Motor neuron (in vitro differentiated cells): ENCODE results near the gene EXD1. TPM values are rescaled to one million over a fixed set of nuclear protein-coding genes. Genes with fewer than 3 reads are reported as not detected.
"Not testable (repeated sequence)": the region's sequence is repeated elsewhere in the genome, so short reads cannot be mapped to it uniquely, and the experiment has no call there.

Experiments used
- ATAC-seq, 8 experiments: fragments of 200-7000 bp; cut with Tn5 transposase; replicated peaks in 6 of 8; 2 replicates each; pipeline ENCODE4 v1.8.0; 2021; ENCODE audit warnings: mild to moderate bottlenecking in 8 of 8, moderate library complexity in 8 of 8
- H3K27ac ChIP-seq, 2 donors: fragments of 250-450 bp; sonication (Bioruptor Pico); 2 replicates each; pipeline ENCODE4 v1.9.0; 2021; ENCODE audit warnings: antibody characterized with exemption in 2 of 2, mild to moderate bottlenecking in 2 of 2, moderate library complexity in 1 of 2
- H3K4me1 ChIP-seq, 2 donors: fragments of 250-450 bp; sonication (Bioruptor Pico); replicated peaks in 1 of 2; 2 replicates each; pipeline ENCODE4 v1.6.1; 2021; ENCODE audit warnings: antibody characterized with exemption in 2 of 2, mild to moderate bottlenecking in 2 of 2, moderate library complexity in 1 of 2
- H3K4me3 ChIP-seq, 5 donors: fragments of 250-450 bp; sonication (Bioruptor Pico); 2 replicates each; pipeline ENCODE4 v1.9.0; 2021; ENCODE audit warnings: antibody characterized with exemption in 5 of 5, mild to moderate bottlenecking in 5 of 5, moderate library complexity in 4 of 5
- WGBS, 10 experiments: fragments of 450-650 bp; shearing (Covaris generic); methylation state at CpG; one replicate each; pipeline ENCODE4 v1.0.0; 2022; 5-methylcytosine and 5-hydroxymethylcytosine counted together
- in situ Hi-C, 9 experiments: fragments of 400-800 bp; cut with MboI; loops; one replicate each; pipeline ENCODE4 v1.15.0; 2021; ENCODE audit warnings: low sequenced_read_pairs in 9 of 9, low pct_unique_long_range_greater_than_20kb in 2 of 9; ENCODE audit not compliant: unreplicated experiment in 9 of 9
- total RNA-seq, 8 experiments: library from RNA; unstranded; fragments of 300-600 nt; gene quantifications; 2 replicates each; pipeline versions ENCODE4 v1.2.3 to v1.2.4, GENCODE V29; 2022

EXD1 gene
- total RNA-seq, 8 experiments from 2014 or later, result 0.09 to 1.3 (median 0.17) TPM; not detected in 1

GRCh38 chr15:41254560-41254959 lies 24.0 kb upstream of the EXD1 start:
- ATAC-seq, result no peak
- H3K27ac ChIP-seq, result no peak overlapping the region
- in situ Hi-C loops, result no loop called here
- 80 to 100% (median 96%) methylated on average over 1 to 4 of the region's 4 CpGs for WGBS, 10 experiments
- H3K4me1 ChIP-seq, result no peaks in the 10 kb centered on the region
- no peak overlapping the region for H3K4me3 ChIP-seq

GRCh38 chr15:41251411-41251810 lies 20.9 kb upstream of the EXD1 start:
- Histone ChIP-seq H3K27ac (no peak overlapping the region), H3K4me1 (no peaks in the 10 kb centered on the region), H3K4me3 (no peak overlapping the region)
- WGBS, 10 experiments, result 80 to 100% (median 98%) methylated on average over 1 to 4 of the region's 5 CpGs; no CpG with 5 or more reads in 4 of the 10 experiments
- in situ Hi-C loops, result no loop called here
- ATAC-seq, result no peak

- in situ Hi-C loops, H3K27ac ChIP-seq, ATAC-seq, H3K4me1 ChIP-seq, H3K4me3 ChIP-seq: not testable (repeated sequence)
- WGBS, 10 experiments, result 76 to 100% (median 95%) methylated on average over 1 to 7 of the region's 8 CpGs; no CpG with 5 or more reads in 3 of the 10 experiments
Measured at GRCh38 chr15:41250745-41251144, 20.2 kb upstream of the EXD1 start.

GRCh38 chr15:41241221-41241964 lies 10.8 kb upstream of the EXD1 start:
- 78 to 100% (median 92%) methylated on average over 1 to 4 of the region's 6 CpGs for WGBS, 10 experiments
- no peaks in the 10 kb centered on the region for H3K4me1 ChIP-seq
- peak in 2 of 8 experiments; percentile 22 to 56 for ATAC-seq
- H3K4me3 ChIP-seq, result no peak overlapping the region
- no peak overlapping the region for H3K27ac ChIP-seq
- in situ Hi-C loops, result no loop called here

GRCh38 chr15:41238100-41238499 lies 7.5 kb upstream of the EXD1 start:
- Histone ChIP-seq H3K4me1 (no peaks in the 10 kb centered on the region), H3K4me3 (no peak overlapping the region), H3K27ac (no peak overlapping the region)
- WGBS, 10 experiments, result 31 to 100% (median 76%) methylated on average over 1 to 4 of the region's 5 CpGs; no CpG with 5 or more reads in 1 of the 10 experiments
- ATAC-seq, result no peak
- in situ Hi-C loops, result no loop called here

GRCh38 chr15:41235929-41236328 lies 5.4 kb upstream of the EXD1 start:
- H3K27ac ChIP-seq, result no peak overlapping the region
- no peak overlapping the region for H3K4me3 ChIP-seq
- H3K4me1 ChIP-seq, result peaks cover 6 to 11% of the 10 kb centered on the region in 2 donors
- in situ Hi-C loops, result no loop called here
- no peak for ATAC-seq

- H3K27ac ChIP-seq, ATAC-seq, H3K4me3 ChIP-seq, in situ Hi-C loops: not testable (repeated sequence)
- peaks cover 6 to 11% of the 10 kb centered on the region in 2 donors for H3K4me1 ChIP-seq
- 90 to 100% (median 100%) methylated on average over 1 to 4 of the region's 5 CpGs; no CpG with 5 or more reads in 2 of the 10 experiments for WGBS, 10 experiments
Measured at GRCh38 chr15:41235228-41235627, 4.7 kb upstream of the EXD1 start.

- H3K4me1 ChIP-seq, result peaks cover 6 to 11% of the 10 kb centered on the region in 2 donors
- H3K27ac ChIP-seq, result no peak overlapping the region
- no peak overlapping the region for H3K4me3 ChIP-seq
- WGBS, 10 experiments, result 40 to 89% (median 83%) methylated on average over 1 of the region's 1 CpG; no CpG with 5 or more reads in 6 of the 10 experiments
- in situ Hi-C loops, result no loop called here
- peak in 1 of 8 experiments; percentile 1 for ATAC-seq
Measured at GRCh38 chr15:41233367-41233771, 2.8 kb upstream of the EXD1 start.

GRCh38 chr15:41231422-41232226 lies 1.1 kb upstream of the EXD1 start:
- H3K4me3 ChIP-seq, result peak overlapping the region; percentile 63 to 87 (median 72)
- peak overlapping the region; percentile 73 to 76 for H3K27ac ChIP-seq
- in situ Hi-C loops, result no loop called here
- peaks cover 6 to 11% of the 10 kb centered on the region in 2 donors for H3K4me1 ChIP-seq
- ATAC-seq, result peak in 6 of 8 experiments; percentile 20 to 62 (median 50)
- WGBS, 10 experiments, result 0 to 44% (median 11%) methylated on average over 1 to 12 of the region's 28 CpGs

- in situ Hi-C loops, result no loop called here
- H3K4me3 ChIP-seq, result peak overlapping the region; percentile 63 to 87 (median 72)
- ATAC-seq, result no peak
- H3K4me1 ChIP-seq, result peaks cover 6 to 11% of the 10 kb centered on the region in 2 donors
- 18 to 100% (median 38%) methylated on average over 1 to 10 of the region's 10 CpGs; no CpG with 5 or more reads in 1 of the 10 experiments for WGBS, 10 experiments
- H3K27ac ChIP-seq, result peak overlapping the region in 1 of 2 donors; percentile 73
Measured at GRCh38 chr15:41230345-41230649, 260 bp downstream of the EXD1 start.

- in situ Hi-C loops, result no loop called here
- Histone ChIP-seq H3K27ac (no peak overlapping the region), H3K4me1 (no peaks in the 10 kb centered on the region), H3K4me3 (no peak overlapping the region)
- 0 to 89% (median 45%) methylated on average over 1 to 3 of the region's 3 CpGs; no CpG with 5 or more reads in 1 of the 10 experiments for WGBS, 10 experiments
- ATAC-seq, result no peak
Measured at GRCh38 chr15:41219381-41219780, 11.2 kb downstream of the EXD1 start.

- in situ Hi-C loops, result no loop called here
- H3K4me1 ChIP-seq, result no peaks in the 10 kb centered on the region
- no peak overlapping the region for H3K4me3 ChIP-seq
- peak in 1 of 8 experiments; percentile 29 for ATAC-seq
- H3K27ac ChIP-seq, result no peak overlapping the region
- WGBS, 10 experiments, result 0 to 78% (median 47%) methylated on average over 1 of the region's 1 CpG; no CpG with 5 or more reads in 4 of the 10 experiments
Measured at GRCh38 chr15:41218851-41219250, 11.7 kb downstream of the EXD1 start.

GRCh38 chr15:41215708-41216107 lies 14.8 kb downstream of the EXD1 start:
- Histone ChIP-seq H3K27ac (no peak overlapping the region), H3K4me3 (no peak overlapping the region), H3K4me1 (no peaks in the 10 kb centered on the region)
- in situ Hi-C loops, result no loop called here
- 10 to 100% (median 83%) methylated on average over 1 to 2 of the region's 2 CpGs for WGBS, 10 experiments
- ATAC-seq, result no peak
